ENCODE data around the gene FOXK2. TPM values are rescaled to one million over a fixed set of nuclear protein-coding genes. Genes with fewer than 3 reads are reported as not detected.
A peak's percentile ranks its signal among the peaks of the same experiment; 100 is the strongest.
"Not testable (repeated sequence)": the region's sequence is repeated elsewhere in the genome, so short reads cannot be mapped to it uniquely, and the experiment has no call there.

The FOXK2 gene
- total RNA-seq, 1 donor from 2014 or later = 55.5 TPM

- H3K9me3 ChIP-seq = no peaks in the 10 kb centered on the region
- peak overlapping the region; percentile 21 for H3K27ac ChIP-seq
- no peaks in the 10 kb centered on the region for H3K27me3 ChIP-seq
- H3K36me3 ChIP-seq = no peaks in the 10 kb centered on the region
- DNase-seq (ENCODE audit: extremely low spot score in 2 of 2) = no peak
- H3K4me1 ChIP-seq = peaks cover 92% of the 10 kb centered on the region
- H3K4me3 ChIP-seq = no peak overlapping the region
- intact Hi-C loops (cut with DNase I) = no loop called here
- TF ChIP-seq CTCF (IDR thresholded peaks at IDR 0.05) (peak in 1 of 3 experiments; percentile 5), POLR2A (IDR thresholded peaks at IDR 0.05) (no peak)
Observed at GRCh38 chr17:82528484-82529265, 9.1 kb downstream of the FOXK2 start.

- peak overlapping the region; percentile 21 for H3K27ac ChIP-seq
- no peaks in the 10 kb centered on the region for H3K36me3 ChIP-seq
- peaks cover 93% of the 10 kb centered on the region for H3K4me1 ChIP-seq
- no peaks in the 10 kb centered on the region for H3K27me3 ChIP-seq
- no peak overlapping the region for H3K4me3 ChIP-seq
- intact Hi-C loops (cut with DNase I) = no loop called here
- no peak for DNase-seq (ENCODE audit: extremely low spot score in 2 of 2)
- TF ChIP-seq CTCF (IDR thresholded peaks at IDR 0.05) (no peak), POLR2A (IDR thresholded peaks at IDR 0.05) (no peak), POLR2AphosphoS5 (IDR thresholded peaks at IDR 0.05; ENCODE audit: insufficient read depth in 1 of 2, low read depth in 1 of 2) (no peak)
- no peaks in the 10 kb centered on the region for H3K9me3 ChIP-seq
Observed at GRCh38 chr17:82529914-82530300, 10.4 kb downstream of the FOXK2 start.

GRCh38 chr17:82531431-82531881 lies 11.9 kb downstream of the FOXK2 start:
- Histone ChIP-seq H3K36me3 (no peaks in the 10 kb centered on the region), H3K4me1 (peaks cover 95% of the 10 kb centered on the region), H3K27me3 (no peaks in the 10 kb centered on the region), H3K4me3 (no peak overlapping the region), H3K27ac (no peak overlapping the region), H3K9me3 (no peaks in the 10 kb centered on the region)
- intact Hi-C loops (cut with DNase I) = no loop called here
- no peak for DNase-seq (ENCODE audit: extremely low spot score in 2 of 2)
- no peak for TF ChIP-seq CTCF (IDR thresholded peaks at IDR 0.05)
- TF ChIP-seq POLR2AphosphoS5 (IDR thresholded peaks at IDR 0.05; ENCODE audit: insufficient read depth in 1 of 2, low read depth in 1 of 2) = peak in 1 of 2 donors; percentile 42

- Histone ChIP-seq H3K4me1 (peaks cover 98% of the 10 kb centered on the region), H3K27ac (peak overlapping the region; percentile 96), H3K9me3 (no peaks in the 10 kb centered on the region), H3K36me3 (no peaks in the 10 kb centered on the region), H3K27me3 (no peaks in the 10 kb centered on the region), H3K4me3 (no peak overlapping the region)
- TF ChIP-seq CTCF (IDR thresholded peaks at IDR 0.05) = no peak
- no peak for TF ChIP-seq POLR2AphosphoS5 (IDR thresholded peaks at IDR 0.05; ENCODE audit: insufficient read depth in 1 of 2, low read depth in 1 of 2)
- TF ChIP-seq POLR2A (IDR thresholded peaks at IDR 0.05) = no peak
- intact Hi-C loops (cut with DNase I) = no loop called here
- DNase-seq (ENCODE audit: extremely low spot score in 2 of 2) = no peak
Observed at GRCh38 chr17:82534401-82534812, 14.9 kb downstream of the FOXK2 start.

- Histone ChIP-seq H3K36me3 (no peaks in the 10 kb centered on the region), H3K27me3 (no peaks in the 10 kb centered on the region), H3K4me1 (peaks cover 90% of the 10 kb centered on the region), H3K27ac (peak overlapping the region; percentile 96), H3K4me3 (peak overlapping the region in 1 of 2 donors; percentile 8), H3K9me3 (no peaks in the 10 kb centered on the region)
- TF ChIP-seq POLR2AphosphoS5 (IDR thresholded peaks at IDR 0.05; ENCODE audit: insufficient read depth in 1 of 2, low read depth in 1 of 2) = no peak
- no peak for TF ChIP-seq CTCF (IDR thresholded peaks at IDR 0.05)
- no peak for TF ChIP-seq POLR2A (IDR thresholded peaks at IDR 0.05)
- intact Hi-C loops (cut with DNase I) = no loop called here
- no peak for DNase-seq (ENCODE audit: extremely low spot score in 2 of 2)
Observed at GRCh38 chr17:82536512-82537201, 17.1 kb downstream of the FOXK2 start.

GRCh38 chr17:82537228-82537627 lies 17.7 kb downstream of the FOXK2 start:
- H3K27me3 ChIP-seq; H3K36me3 ChIP-seq; DNase-seq (ENCODE audit: extremely low spot score in 2 of 2); H3K9me3 ChIP-seq; intact Hi-C loops (cut with DNase I): not testable (repeated sequence)
- Histone ChIP-seq H3K27ac (peak overlapping the region; percentile 96), H3K4me1 (peaks cover 87% of the 10 kb centered on the region), H3K4me3 (peak overlapping the region in 1 of 2 donors; percentile 8)

- Histone ChIP-seq H3K4me1 (peaks cover 86% of the 10 kb centered on the region), H3K27ac (peak overlapping the region; percentile 96)
Observed at GRCh38 chr17:82539076-82539475, 19.5 kb downstream of the FOXK2 start.

More at GRCh38 chr17:82539076-82539475, 19.5 kb downstream of the FOXK2 start:
- intact Hi-C loops (cut with DNase I); H3K9me3 ChIP-seq; H3K4me3 ChIP-seq; H3K27me3 ChIP-seq; DNase-seq (ENCODE audit: extremely low spot score in 2 of 2); H3K36me3 ChIP-seq: not testable (repeated sequence)
